IPS-18c (cell line): Measurements from ENCODE around the gene SNRNP70.
A peak's percentile ranks its signal among the peaks of the same experiment; 100 is the strongest.

ENCODE experiments used
- H3K4me3 ChIP-seq: 2 replicates; pipeline ENCODE4 v1.7.0; 2013; ENCODE audit warnings: low read depth, mild to moderate bottlenecking, low read length, moderate library complexity; ENCODE audit not compliant: insufficient read depth
- H3K9me3 ChIP-seq: one replicate; pipeline ENCODE4 v1.6.1; 2013; ENCODE audit warnings: mild to moderate bottlenecking, low read length, moderate library complexity; ENCODE audit not compliant: control insufficient read depth, insufficient read depth

Gene SNRNP70

DNA sequence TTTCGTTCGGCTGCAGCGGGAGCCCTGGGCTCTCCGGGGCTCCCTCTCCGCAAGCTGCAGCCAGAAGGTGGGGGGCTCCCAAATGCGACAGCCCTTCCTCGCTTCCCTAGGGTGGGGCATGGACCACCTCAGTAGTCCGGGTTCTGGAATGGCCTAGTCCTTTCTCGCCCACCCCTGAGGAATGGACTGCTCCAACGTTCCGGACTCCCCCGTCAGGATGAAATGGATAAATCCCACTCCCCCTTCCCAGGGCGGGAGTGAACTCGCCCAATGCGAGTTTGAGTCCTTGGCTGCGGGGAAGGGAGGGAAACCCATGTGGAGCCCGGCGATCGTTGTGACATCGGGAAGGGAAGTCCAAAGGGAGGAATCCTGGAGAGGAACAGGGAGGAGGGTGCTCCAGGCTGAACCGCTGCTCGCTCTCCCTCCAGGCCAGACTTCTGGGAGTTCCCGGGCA lies 64.4 kb downstream of the SNRNP70 start:
- Histone ChIP-seq H3K4me3 (peak overlapping the region; percentile 78), H3K9me3 (no peaks in the 10 kb centered on the region)

DNA sequence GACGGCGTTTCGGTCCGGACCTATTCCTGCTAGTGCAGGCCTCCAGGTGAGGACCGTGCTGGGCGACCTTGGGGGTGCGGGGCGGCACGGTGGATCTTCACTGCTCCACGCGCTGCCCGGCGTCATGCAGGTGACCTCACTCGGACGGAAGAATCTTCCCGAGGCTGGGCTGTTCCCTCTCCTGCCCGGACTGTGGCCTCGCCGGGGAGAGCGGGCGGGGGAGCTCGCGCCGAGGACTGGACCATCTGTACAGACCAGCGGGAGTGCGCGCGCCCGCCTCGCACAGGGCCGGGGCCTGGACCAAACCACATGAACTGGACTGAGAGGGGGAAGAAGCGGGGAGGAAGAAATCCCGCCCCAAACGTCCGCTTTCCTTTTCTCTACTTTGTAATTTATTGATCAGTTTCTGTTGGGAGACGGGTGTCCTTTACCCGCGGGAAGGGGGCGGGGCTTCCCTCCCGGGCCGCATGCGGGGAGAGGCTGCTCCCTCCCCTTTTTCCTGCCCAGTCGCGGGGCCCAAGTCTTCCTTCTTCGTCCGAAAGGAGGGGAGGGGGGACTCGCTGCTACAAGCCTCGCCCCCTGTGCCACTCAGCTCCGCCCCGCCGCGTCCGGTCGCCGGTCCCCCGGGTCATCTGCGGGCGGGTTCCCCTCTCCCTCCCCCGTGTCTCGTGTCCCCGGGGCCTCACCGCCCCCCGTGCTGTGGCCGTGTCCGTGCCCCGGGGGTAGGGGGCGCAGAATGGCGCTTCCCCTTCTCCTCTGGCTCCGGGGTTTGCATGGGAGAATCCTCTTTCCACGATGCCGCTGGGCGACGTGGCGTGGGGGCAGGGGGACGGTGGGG lies 65.1 kb downstream of the SNRNP70 start:
- H3K4me3 ChIP-seq = peak overlapping the region; percentile 78
- no peaks in the 10 kb centered on the region for H3K9me3 ChIP-seq

DNA sequence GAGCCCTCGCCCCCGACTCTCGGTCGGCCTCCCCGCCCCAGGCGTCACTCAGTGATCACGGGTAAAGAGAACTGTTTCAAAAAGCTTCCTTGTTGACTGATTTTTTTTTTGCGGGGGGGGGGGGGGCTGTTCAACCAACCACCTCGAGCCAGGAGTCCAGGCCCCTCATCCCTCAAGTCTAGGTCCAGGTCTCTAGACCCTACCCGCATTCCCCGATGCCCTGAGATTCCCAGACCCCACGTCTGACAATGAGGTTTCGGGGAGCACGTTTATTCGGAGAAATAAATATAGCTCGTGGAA lies 65.6 kb downstream of the SNRNP70 start:
- no peaks in the 10 kb centered on the region for H3K9me3 ChIP-seq
- peak overlapping the region; percentile 78 for H3K4me3 ChIP-seq

DNA sequence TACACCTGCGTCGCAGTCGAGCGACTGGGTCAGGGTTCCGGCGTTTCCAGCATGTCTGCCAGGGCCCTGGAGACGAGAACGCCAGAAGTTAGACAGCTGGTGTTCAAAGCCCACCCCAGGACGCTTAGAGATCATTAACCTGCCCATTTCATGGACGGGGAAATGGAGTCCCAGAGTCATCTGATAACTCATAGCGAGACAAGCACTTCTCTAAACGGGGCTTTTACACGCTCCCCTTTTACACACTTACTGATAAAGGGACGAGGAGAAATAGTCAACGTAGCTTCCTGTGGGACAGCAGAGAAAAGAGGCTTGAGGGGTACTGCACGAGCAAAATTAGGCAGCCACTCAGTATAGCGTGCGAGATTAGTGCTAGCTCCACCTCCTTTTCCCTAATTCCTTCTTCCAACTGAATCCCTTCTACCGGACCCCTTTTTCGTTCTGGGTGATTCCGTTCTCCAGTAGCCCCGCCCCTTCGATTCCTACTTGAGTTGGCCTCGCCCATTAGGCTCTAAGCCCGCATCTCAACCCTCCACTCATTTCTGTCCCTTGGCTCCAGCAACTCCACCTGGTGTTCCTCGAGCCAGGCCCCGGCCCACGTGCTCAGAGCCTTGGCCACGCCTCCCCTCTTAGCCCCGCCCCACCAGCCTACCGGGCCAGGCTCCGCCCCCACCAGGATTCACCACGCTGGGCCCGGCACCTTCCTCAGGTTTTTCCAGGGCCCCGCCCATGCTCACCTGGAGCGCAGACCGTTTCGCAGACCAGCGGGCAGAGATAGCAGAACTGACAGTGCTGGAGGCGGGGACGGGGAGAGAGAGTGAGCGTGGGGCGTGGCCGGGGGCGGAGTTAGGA lies 66.2 kb downstream of the SNRNP70 start:
- H3K9me3 ChIP-seq = no peaks in the 10 kb centered on the region
- H3K4me3 ChIP-seq = peak overlapping the region; percentile 78; the same call in 1 of the 2 replicates

DNA sequence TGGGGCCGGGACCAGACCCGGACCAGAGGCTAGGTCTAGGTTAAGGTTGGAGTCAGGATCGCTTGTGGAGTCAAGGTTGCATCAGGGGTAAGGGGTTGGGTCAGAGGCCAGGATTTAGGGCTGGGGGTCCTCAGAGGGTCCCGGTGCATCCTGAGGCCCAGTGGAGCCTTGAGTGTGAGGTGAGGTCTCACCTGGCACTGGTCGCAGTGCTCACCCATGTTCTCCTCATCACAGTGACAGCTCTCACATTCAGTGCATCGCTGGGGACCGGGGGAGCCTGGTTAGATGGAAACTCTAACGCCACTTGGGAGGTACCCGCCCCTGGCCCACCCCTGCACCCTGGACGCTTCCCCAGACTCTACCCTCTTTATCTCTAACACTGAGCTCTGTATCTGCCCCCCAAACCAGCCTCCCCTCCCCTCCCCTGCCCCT lies 66.9 kb downstream of the SNRNP70 start:
- H3K4me3 ChIP-seq = peak overlapping the region; percentile 38
- H3K9me3 ChIP-seq = no peaks in the 10 kb centered on the region

DNA sequence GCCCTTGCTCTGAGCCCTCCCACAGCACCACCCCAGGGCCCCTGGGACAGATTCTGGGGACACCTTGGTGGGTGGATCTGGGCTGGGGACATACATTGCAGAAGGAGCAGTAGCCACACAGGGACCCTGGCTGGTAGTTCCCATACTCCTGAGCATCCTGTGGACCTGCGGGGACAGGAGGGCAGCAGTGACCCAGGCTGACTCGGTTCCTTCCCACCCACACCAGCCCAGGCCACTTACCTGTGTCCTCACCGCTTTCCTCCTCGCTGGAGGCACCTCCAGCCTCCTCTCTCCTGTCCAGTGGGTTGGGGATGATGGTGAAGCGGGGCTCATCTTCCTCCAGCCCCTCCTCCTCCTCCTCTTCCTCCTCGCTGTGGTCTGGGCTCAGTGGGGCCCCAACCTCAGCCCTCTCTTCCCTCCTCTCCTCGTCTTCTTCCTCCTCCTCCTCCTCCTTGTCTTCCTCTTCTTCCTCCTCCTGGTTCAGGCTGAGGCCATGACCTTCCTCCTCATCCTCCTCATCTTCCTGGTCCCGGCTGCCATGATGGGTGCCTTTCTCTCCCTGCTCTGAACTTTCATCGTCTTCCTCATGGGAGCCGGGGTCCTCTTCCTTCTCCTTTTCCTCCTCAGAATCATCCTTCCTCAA lies 68.0 kb downstream of the SNRNP70 start:
- H3K9me3 ChIP-seq = no peaks in the 10 kb centered on the region
- no peak overlapping the region; the same call in 1 of the 2 replicates for H3K4me3 ChIP-seq

DNA sequence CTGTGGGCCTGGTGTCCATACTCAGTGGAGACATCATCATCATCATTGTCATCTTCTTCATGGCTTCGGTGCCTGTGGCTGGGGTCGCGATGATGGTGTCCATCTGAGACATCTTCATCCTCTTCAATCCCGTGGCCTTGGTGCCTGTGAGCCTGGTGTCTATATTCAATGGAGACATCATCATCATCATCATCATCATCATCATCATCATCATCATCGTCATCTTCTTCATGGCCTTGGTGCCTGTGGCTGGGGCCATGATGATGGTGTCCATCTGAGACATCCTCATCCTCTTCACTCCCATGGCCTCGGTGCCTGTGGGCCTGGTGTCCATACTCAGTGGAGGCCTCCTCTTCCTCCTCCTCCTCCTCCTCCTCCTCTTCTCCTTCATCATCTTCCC lies 69.0 kb downstream of the SNRNP70 start:
- no peaks in the 10 kb centered on the region for H3K9me3 ChIP-seq
- H3K4me3 ChIP-seq = no peak overlapping the region

DNA sequence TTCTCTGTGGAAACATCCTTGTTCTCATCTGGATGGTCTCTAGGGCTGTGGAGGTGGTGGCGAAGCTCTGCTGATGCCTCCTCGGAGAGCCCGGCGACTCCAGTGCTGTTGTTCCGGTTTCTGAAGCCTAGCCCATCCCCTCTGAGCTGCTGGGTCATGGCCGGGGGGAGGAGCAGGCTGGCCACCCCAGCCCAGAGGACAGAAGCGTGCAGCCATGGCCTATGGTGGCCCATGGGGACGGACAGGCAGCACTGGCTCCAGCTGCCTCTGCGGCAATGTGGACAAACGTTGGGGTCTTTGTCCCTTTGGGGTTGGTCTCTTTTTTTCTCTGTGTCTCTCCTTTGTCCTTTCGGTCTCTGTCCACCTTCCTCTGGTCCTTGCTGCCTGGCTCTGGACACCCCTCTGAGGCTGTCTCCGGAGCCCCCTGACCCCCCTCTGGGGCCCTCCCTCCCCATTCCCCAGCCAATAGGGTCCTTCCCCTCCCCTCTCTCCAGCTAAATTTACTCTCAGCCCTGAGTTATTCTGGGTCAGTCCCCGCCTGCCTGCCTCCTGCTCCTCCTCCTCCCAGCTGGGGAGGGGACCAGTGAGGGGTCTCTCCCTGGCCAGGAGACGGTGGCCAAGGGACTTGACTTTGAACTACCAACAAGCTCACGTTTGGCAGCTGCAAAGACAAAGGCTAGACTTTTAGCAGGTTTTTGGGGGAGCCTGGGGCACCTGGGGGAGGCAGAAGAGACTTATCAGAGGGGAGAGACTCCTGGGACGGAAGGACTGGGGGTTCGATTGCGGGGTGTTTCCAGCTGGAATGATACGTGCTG lies 70.0 kb downstream of the SNRNP70 start, which contains the start of gene HRC:
Gene HRC (minus strand): TSS at position 392 of the 815 bp plus-strand sequence. CDS start 159 bp downstream, at position 233.
- Histone ChIP-seq H3K4me3 (peak within 1 kb of the TSS; percentile 31; the same call in 1 of the 2 replicates), H3K9me3 (no peaks in the 10 kb centered on the region)

DNA sequence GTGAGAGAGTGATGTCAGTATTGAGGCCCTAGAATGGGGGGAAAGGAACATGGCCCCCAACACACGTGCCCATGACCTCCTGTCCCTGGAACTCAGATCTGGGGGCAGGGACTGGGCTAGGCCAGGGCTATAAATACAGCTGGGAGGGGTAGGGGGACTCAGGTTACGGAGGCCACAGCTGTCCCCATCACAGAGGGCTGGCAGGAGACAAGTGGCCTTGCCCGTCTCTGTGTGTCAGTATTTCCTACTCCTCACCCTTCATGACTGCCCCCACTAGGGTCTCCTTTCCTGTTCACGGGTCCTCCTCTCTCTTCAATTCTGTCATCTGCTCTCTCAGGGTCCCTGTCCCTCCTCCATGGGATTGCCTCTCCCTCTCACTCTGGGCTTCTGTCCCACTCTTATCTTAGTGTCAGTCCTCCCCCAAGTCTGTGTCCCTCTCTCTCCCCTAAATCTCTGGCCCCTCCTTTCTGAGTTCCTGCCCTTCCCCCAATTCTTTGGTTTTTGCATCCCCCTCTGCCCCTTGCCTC lies 70.6 kb downstream of the SNRNP70 start:
- no peaks in the 10 kb centered on the region for H3K9me3 ChIP-seq
- peak overlapping the region; percentile 31; the same call in 1 of the 2 replicates for H3K4me3 ChIP-seq

DNA sequence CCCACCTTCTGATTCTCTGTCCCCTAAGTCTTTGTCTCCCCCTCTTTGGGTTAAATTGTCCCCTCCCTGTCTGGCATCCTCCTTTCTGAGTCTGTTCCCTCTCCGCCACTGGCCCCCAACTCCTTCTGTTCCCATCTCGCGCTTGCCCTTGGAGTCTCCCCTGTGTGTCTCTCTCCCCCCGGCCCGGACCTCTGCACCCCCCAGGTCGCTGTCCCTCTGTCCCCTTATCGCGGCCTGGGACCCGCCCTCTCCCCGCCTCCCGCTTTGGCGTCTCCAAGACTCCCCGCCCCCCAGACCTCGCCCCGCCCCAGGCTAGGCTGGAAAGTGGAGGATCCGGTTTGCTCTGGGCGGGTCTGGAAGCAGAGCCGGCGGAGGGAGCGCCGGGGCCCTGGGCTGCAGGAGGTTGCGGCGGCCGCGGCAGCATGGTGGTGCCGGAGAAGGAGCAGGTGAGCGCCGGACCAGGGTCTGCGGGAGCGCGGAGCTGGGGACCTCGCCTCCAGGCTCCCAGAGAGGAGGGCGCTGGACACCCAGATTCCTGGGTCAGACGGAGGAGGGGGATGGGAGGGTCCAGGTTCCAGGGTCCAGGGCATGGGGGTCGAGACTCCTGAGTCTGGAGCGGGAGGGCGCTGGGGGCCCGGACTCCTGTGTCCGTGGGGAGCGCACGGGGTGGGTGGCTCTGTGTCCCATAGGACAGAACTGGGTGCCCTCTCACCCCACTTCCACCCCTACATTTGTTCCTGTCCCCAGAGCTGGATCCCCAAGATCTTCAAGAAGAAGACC lies 72.4 kb downstream of the SNRNP70 start, which contains the start of gene TRPM4:
Gene TRPM4 (plus strand): TSS at position 348 of the 780 bp plus-strand sequence. CDS start 75 bp downstream, at position 423.
- peak within 1 kb of the TSS; percentile 84 for H3K4me3 ChIP-seq
- no peaks in the 10 kb centered on the region for H3K9me3 ChIP-seq
